Ishikawa (cell line): Measurements from ENCODE around the gene PTPN1.

Experiments
- CEBPB ChIP-seq: IDR thresholded peaks from 2 replicates; pipeline ENCODE4 v1.6.1; 2012
- EGR1 ChIP-seq: IDR thresholded peaks from 2 replicates; pipeline ENCODE4 v1.6.1; 2012
- EP300 ChIP-seq: IDR thresholded peaks from 2 replicates; pipeline ENCODE4 v1.6.1; 2012; ENCODE audit warnings: borderline replicate concordance
- FOXM1 ChIP-seq: IDR thresholded peaks from 2 replicates; pipeline ENCODE4 v1.6.1; 2012; ENCODE audit warnings: low read depth, borderline replicate concordance
- MAX ChIP-seq: IDR thresholded peaks from 2 replicates; pipeline ENCODE4 v1.6.1; 2012
- NFIC ChIP-seq: IDR thresholded peaks from 2 replicates; pipeline ENCODE4 v1.6.1; 2012
- RAD21 ChIP-seq: IDR thresholded peaks from 2 replicates; pipeline ENCODE4 v1.6.1; 2012; ENCODE audit warnings: low read depth
- REST ChIP-seq: IDR thresholded peaks from 2 replicates; pipeline ENCODE4 v1.6.1; 2012; ENCODE audit warnings: low read depth, mild to moderate bottlenecking

- TF ChIP-seq EGR1 (no peak), EP300 (no peak), NFIC (no peak), REST (no peak), MAX (no peak), RAD21 (no peak), CEBPB (no peak), FOXM1 (no peak)
These were observed 22.8 kb upstream of the PTPN1 start for GRCh38 chr20:50487397-50487796.
